NOMO-1 treated with dmso at 0.1 percent for 144 hours (cell line): ENCODE data around the gene ZNF611.
"Not testable (repeated sequence)": the region's sequence is repeated elsewhere in the genome, so short reads cannot be mapped to it uniquely, and the experiment has no call there.

ENCODE experiments used
- DNase-seq: peaks from one replicate; lab custom pipeline; 2025; ENCODE audit not compliant: unreplicated experiment; lab: John Stamatoyannopoulos, UW

ZNF611 gene

GRCh38 chr19:52720541-52720940, 14.3 kb downstream of the ZNF611 start:
- DNase-seq = not testable (repeated sequence)

DNA sequence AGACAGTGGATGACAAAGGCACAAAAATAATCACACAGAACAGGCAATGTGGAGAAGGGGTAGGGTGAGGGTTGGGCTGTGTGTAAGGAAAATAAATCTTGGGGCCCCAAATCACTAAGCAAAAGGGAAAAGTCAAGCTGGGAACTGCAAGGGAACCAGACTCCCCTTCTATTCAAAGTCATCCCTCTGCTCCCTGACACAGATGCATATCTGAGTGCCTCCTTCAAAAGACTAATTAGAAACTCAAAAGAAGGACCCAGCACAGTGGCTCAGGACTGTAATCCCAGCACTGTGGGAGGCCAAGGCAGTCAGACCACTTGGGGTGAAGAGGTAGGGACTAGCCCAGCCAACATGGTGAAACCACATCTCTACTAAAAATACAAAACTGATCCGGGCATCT, 18.3 kb downstream of the ZNF611 start:
- no peak for DNase-seq

- not testable (repeated sequence) for DNase-seq
These were observed 18.9 kb downstream of the ZNF611 start for GRCh38 chr19:52715902-52716301.

GRCh38 chr19:52715330-52715729, 19.5 kb downstream of the ZNF611 start:
- not testable (repeated sequence) for DNase-seq

- DNase-seq = not testable (repeated sequence)
These were observed 21.8 kb downstream of the ZNF611 start for GRCh38 chr19:52713051-52713450.

GRCh38 chr19:52711661-52712060, 23.2 kb downstream of the ZNF611 start:
- not testable (repeated sequence) for DNase-seq

DNA sequence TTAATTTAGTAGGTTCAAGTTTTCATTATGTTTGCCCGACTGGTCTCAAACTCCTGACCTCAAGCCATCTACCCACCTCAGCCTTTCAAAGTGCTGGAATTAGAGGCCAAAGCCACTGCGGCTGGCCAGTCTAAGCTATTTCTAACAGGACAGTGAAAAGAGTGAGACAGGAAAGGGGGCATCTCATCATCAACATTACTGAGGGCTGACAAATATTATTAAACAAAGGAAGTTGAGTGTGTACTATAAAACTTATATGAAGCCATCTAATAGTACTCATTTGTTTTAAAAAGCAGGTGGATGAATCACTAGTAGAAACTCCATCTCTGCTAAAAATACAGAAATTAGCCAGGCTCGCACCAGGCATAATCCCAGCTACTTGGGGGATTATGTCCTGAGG, 24.3 kb downstream of the ZNF611 start:
- no peak for DNase-seq

DNA sequence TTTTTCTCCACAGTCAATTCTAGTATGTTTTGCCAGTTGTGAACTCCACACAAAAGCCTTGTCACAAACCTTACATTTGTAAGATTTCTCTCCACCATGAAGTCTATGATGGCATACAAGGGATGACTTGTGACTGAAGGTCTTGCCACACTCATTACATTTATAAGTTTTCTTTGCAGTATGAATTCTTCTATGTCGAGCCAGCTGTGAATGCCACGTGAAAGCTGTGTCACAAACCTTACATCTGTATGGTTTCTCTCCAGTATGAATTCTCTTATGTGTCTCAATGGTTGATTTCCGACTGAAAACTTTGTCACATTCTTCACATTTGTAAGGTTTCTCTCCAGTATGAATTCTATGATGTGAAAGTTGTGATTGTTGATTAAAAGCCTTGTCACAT, 29.2 kb downstream of the ZNF611 start:
- DNase-seq = not testable (repeated sequence)

DNA sequence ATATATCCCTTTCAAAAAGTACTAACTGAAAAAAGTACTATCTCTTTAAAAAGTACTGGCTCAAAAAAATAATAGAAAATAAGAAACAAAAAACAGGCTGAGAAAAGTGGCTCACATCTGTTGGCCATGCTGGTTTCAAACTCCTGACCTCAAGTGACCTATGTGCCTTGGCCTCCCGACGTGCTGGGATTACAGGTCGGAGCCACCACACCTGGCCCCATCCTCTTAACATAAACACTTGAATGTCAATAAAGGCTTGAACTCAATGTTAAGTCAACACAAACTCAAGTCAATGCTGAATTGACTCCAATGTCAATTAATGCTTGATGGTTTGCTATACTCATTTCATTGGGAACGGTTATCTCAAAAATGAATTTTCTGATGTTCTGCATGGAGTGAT, 30.9 kb downstream of the ZNF611 start:
- DNase-seq = no peak

DNA sequence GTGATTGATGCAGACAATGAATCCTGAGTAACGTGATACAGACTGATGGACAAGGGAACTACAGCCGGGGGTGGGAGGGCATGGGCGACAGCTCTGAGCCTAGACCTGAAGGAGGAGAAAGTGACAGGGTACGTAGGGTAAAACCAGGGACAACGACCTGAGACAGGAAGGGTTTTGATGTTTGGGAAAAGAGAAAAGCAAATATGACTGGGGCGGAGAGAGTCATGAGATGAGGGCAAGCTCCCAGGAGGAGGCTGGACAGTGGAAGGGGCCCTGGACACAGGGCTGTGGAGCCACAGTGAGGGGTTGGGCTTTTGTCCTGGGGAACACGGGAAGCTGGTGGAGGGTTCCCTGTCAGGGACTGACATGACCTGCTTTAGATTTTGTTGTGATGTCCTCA, 34.2 kb downstream of the ZNF611 start:
- no peak for DNase-seq

DNA sequence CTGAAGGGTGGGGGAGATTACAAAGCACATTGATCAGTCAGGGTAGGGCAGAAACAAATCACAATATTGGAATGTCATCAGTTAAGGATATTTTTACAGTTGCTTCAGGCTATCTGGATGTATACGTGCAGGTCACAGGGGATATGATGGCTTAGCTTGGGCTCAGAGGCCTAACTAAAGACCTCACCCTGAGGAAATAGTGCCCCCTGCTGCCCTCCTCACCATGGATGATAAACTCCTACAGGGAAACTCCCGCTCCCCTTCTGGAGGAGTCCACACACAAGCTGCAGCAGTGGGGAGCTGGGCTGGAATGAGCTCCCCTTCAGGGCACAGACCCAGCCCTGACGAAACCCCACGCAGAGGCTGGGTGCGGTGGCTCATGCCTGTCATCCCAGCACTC, 35.3 kb downstream of the ZNF611 start:
- DNase-seq = not testable (repeated sequence)

GRCh38 chr19:52695996-52696395, 38.8 kb downstream of the ZNF611 start:
- no peak for DNase-seq

GRCh38 chr19:52694921-52695320, 39.9 kb downstream of the ZNF611 start:
- DNase-seq = no peak

- DNase-seq = not testable (repeated sequence)
These were observed 40.6 kb downstream of the ZNF611 start for GRCh38 chr19:52694281-52694680.

DNA sequence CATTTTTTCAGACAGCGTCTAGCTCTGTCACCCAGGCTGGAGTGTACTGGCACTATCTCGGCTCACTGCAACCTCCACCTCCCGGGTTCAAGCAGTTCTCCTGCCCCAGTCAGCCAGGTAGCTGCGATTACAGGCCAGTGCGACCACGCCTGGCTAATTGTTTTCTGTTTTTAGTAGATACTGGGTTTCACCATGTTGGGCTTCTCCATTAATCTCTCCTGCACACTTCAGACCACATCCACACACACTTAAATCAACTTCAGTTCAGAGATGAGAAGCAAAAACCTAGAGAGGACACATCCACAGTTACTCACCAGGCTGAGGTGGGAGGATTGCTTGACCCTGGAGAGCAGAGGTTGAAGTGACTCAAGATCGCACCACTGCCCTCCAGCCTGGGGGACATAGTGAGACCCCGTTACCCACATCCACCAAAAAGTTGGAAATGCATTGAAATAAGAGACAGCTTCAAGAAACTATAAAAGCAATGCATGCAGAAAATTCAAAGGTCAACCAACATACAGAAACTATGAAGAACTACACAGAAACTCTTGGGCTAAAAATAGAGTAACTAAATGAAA, 42.3 kb downstream of the ZNF611 start:
- DNase-seq = no peak

DNA sequence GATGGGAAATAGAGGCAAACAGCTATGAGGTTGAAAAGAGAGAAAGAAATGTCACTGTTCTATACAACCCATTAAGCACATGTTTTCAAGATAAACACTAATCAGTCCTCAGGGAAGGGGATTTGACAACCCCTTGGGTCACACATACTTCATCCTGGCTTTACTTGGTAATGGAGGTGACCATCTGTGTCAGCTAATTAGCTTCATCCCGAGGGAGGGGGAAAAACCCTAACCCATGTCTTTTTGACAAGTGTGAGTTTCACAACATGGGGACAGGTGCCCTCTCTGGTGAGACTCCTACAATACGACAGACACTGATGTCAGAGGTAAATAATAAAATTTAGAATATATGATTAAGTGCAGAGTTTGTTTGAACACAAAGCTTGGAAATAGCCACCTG, 43.1 kb downstream of the ZNF611 start:
- DNase-seq = no peak

- no peak for DNase-seq
These were observed 43.6 kb downstream of the ZNF611 start for GRCh38 chr19:52691215-52691610.

- DNase-seq = peak; percentile 74
These were observed 44.3 kb downstream of the ZNF611 start for GRCh38 chr19:52690369-52691214.

DNA sequence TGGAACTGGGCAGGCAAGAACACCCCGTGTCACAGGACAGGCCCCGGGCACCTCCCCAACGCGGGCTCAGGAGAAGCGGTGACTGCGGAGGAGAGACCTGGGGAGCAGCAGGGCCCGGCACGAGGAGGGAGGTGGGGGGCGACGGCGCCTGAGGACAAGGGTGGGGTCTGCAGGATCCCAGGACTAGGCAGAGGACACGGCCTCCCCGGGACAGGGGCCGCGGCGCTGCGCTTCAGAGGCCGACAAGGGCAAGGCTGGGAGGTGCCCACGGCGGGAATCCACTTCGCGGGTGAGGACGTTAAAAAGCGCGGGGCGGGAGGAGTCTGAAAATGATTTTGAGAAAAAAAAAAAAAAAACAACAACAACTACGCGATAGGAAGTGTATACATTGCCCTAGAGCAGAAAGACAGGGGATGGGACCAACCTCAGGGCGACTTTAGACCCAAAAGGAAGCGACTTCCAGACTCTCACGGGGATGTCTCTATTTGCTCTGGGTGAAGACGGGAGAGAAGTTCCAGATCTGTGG, 44.9 kb downstream of the ZNF611 start:
- DNase-seq = peak; percentile 20

DNA sequence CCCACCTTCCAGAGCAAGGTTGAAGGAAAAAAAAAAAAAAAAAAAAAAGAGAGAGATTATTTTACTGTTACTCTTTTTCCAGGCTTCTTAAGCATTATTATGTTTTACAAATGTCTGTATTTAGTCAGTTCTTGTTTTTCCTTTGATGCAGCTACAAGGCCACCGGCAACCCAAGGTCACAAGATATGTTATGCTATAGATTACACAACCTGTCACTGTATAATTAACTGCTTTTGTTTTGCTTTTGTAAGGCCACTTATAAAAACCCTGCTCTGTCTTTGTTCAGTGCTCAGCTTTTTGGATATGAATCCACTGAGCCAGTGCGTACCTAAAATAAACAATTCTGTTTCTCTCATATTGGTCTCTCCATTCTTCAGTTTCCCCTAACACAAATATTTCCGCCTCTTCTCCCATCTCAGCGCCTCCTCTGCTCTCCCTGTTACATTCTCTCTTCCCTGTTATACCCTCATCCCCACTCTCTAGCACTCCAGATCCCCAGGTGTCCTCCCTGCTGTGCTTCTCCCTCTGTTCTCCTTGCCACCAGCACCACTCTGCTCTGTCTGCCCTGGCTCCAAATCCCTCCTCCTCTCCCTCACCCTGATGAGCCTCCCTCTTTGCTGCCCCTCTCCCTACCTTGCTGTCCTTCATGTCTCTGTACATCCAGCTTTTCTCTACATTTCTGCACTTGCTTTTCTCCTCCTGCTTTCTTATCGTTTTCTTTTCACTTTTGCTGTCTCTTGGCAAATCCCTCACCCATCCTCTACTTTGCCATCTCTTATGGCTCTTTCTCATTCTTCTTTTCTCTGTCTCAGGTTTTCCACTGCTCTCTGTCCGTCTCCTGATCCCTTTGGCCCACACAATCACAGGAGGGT, 45.7 kb downstream of the ZNF611 start:
- DNase-seq = not testable (repeated sequence)

GRCh38 chr19:52688335-52688734, 46.5 kb downstream of the ZNF611 start:
- no peak for DNase-seq
